Measurements from ENCODE around the gene GSS.
"Not testable (repeated sequence)": the region's sequence is repeated elsewhere in the genome, so short reads cannot be mapped to it uniquely, and the experiment has no call there.

GSS gene

GRCh38 chr20:34895465-34895864 lies 60.1 kb downstream of the GSS start:
- DNase-seq = no peak

- DNase-seq = no peak
These were observed 60.9 kb downstream of the GSS start for GRCh38 chr20:34894723-34895122.

- no peak for DNase-seq
These were observed 62.9 kb downstream of the GSS start for GRCh38 chr20:34892671-34893070.

GRCh38 chr20:34891166-34892062 lies 64.2 kb downstream of the GSS start:
- DNase-seq = peak; percentile 83

GRCh38 chr20:34888468-34888867 lies 67.1 kb downstream of the GSS start:
- DNase-seq = no peak

GRCh38 chr20:34887023-34887422 lies 68.6 kb downstream of the GSS start:
- DNase-seq = no peak

- no peak for DNase-seq
These were observed 69.5 kb downstream of the GSS start for GRCh38 chr20:34886122-34886521.

- DNase-seq = no peak
These were observed 71.3 kb downstream of the GSS start for GRCh38 chr20:34884260-34884659.

- DNase-seq = no peak
These were observed 71.8 kb downstream of the GSS start for GRCh38 chr20:34883809-34884208.

- DNase-seq = peak; percentile 13
These were observed 72.4 kb downstream of the GSS start for GRCh38 chr20:34883087-34883688.

GRCh38 chr20:34881689-34882088 lies 73.9 kb downstream of the GSS start:
- no peak for DNase-seq

- not testable (repeated sequence) for DNase-seq
These were observed 74.6 kb downstream of the GSS start for GRCh38 chr20:34880971-34881370.

- no peak for DNase-seq
These were observed 75.3 kb downstream of the GSS start for GRCh38 chr20:34880215-34880850.

Data from activated CD4-positive, alpha-beta T cell treated with anti-CD3 and anti-CD28 coated beads, Interleukin-2, Interleukin-6, amounts not matched to agents 100 ng/mL and 50 ng/mL, durations not matched to agents 16 hours and 8 hours (primary cell).